ENCODE measurements around the gene TCEA2. TPM values are rescaled to one million over a fixed set of nuclear protein-coding genes. Genes with fewer than 3 reads are reported as not detected.

Gene TCEA2
- total RNA-seq, 1 experiment from 2014 or later, result 38.5 TPM

DNA sequence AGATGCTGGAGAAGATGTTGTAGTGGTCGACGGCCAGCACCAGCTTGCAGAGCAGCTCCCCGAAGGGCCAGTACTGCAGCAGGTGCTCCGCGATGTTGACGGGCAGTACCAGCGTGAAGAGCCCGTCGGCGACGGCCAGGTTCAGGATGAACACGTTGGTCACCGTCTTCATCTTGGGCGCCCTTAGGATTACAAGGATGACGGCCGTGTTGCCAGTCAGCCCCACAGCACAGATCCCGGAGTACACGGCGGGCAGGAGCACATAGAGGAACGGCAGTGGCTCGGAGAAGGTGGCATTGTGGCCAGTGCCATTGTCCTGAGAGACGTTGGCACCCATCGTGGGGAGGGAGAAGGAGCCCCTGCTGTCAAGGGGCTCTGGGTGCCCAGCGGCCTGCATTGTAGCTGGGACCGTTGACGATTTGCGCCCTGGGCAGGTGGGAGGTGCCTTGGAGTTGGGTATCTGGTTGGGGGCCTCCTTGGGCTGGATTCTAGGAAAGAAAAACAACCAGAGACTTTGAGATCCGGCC lies 43.5 kb downstream of the TCEA2 start:
- ChIA-PET POLR2A (no interaction called here), CTCF (interaction anchor here (0.6 kb wide), 1 partner anchor 22 kb away, joined by 3 read pairs; the partner anchor contains the start of gene LKAAEAR1)
- BruUV-seq (replicated peaks), result no TSS peak
- ATAC-seq (no peak), DNase-seq (ENCODE audit: low read depth, low spot score) (no peak)
- H3K27ac ChIP-seq (ENCODE audit: low read length), result no peak overlapping the region
- TF ChIP-seq, protein P1, sequence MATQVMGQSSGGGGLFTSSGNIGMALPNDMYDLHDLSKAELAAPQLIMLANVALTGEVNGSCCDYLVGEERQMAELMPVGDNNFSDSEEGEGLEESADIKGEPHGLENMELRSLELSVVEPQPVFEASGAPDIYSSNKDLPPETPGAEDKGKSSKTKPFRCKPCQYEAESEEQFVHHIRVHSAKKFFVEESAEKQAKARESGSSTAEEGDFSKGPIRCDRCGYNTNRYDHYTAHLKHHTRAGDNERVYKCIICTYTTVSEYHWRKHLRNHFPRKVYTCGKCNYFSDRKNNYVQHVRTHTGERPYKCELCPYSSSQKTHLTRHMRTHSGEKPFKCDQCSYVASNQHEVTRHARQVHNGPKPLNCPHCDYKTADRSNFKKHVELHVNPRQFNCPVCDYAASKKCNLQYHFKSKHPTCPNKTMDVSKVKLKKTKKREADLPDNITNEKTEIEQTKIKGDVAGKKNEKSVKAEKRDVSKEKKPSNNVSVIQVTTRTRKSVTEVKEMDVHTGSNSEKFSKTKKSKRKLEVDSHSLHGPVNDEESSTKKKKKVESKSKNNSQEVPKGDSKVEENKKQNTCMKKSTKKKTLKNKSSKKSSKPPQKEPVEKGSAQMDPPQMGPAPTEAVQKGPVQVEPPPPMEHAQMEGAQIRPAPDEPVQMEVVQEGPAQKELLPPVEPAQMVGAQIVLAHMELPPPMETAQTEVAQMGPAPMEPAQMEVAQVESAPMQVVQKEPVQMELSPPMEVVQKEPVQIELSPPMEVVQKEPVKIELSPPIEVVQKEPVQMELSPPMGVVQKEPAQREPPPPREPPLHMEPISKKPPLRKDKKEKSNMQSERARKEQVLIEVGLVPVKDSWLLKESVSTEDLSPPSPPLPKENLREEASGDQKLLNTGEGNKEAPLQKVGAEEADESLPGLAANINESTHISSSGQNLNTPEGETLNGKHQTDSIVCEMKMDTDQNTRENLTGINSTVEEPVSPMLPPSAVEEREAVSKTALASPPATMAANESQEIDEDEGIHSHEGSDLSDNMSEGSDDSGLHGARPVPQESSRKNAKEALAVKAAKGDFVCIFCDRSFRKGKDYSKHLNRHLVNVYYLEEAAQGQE (IDR thresholded peaks at IDR 0.05; ENCODE audit: insufficient read depth in 1 of 2, low read depth in 2 of 2, low read length in 1 of 2), result no peak
- no peak for TF ChIP-seq SIN3A (IDR thresholded peaks at IDR 0.05; ENCODE audit: borderline replicate concordance, insufficient read depth, low read depth, low read length)
- no peak for TF ChIP-seq TCF7L2 (IDR thresholded peaks at IDR 0.05; ENCODE audit: low read depth, low read length)
- TF ChIP-seq, protein P2, sequence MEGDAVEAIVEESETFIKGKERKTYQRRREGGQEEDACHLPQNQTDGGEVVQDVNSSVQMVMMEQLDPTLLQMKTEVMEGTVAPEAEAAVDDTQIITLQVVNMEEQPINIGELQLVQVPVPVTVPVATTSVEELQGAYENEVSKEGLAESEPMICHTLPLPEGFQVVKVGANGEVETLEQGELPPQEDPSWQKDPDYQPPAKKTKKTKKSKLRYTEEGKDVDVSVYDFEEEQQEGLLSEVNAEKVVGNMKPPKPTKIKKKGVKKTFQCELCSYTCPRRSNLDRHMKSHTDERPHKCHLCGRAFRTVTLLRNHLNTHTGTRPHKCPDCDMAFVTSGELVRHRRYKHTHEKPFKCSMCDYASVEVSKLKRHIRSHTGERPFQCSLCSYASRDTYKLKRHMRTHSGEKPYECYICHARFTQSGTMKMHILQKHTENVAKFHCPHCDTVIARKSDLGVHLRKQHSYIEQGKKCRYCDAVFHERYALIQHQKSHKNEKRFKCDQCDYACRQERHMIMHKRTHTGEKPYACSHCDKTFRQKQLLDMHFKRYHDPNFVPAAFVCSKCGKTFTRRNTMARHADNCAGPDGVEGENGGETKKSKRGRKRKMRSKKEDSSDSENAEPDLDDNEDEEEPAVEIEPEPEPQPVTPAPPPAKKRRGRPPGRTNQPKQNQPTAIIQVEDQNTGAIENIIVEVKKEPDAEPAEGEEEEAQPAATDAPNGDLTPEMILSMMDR (IDR thresholded peaks at IDR 0.05), result no peak
- no peak for TF ChIP-seq POLR2AphosphoS5 (IDR thresholded peaks at IDR 0.05; ENCODE audit: low read depth, low read length)
- H3K27me3 ChIP-seq (ENCODE audit: control insufficient read depth, insufficient read depth, low read length), result no peaks in the 10 kb centered on the region
- H3K4me3 ChIP-seq (ENCODE audit: low read depth in 2 of 2, low read length in 2 of 2), result no peak overlapping the region
- intact Hi-C loops (cut with micrococcal nuclease; ENCODE audit: unreplicated experiment) (no loop called here), in situ Hi-C loops (cut with HindIII; ENCODE audit: low pct_unique_long_range_greater_than_20kb, low sequenced_read_pairs) (no loop called here)
- H3K9me3 ChIP-seq (ENCODE audit: control insufficient read depth, insufficient read depth, low read depth, low read length), result no peaks in the 10 kb centered on the region
- no peaks in the 10 kb centered on the region for H3K36me3 ChIP-seq (ENCODE audit: control insufficient read depth, insufficient read depth, low read length)
- H3K4me1 ChIP-seq (ENCODE audit: control insufficient read depth, insufficient read depth, low read length), result no peaks in the 10 kb centered on the region; the same call in 1 of the 2 replicates

DNA sequence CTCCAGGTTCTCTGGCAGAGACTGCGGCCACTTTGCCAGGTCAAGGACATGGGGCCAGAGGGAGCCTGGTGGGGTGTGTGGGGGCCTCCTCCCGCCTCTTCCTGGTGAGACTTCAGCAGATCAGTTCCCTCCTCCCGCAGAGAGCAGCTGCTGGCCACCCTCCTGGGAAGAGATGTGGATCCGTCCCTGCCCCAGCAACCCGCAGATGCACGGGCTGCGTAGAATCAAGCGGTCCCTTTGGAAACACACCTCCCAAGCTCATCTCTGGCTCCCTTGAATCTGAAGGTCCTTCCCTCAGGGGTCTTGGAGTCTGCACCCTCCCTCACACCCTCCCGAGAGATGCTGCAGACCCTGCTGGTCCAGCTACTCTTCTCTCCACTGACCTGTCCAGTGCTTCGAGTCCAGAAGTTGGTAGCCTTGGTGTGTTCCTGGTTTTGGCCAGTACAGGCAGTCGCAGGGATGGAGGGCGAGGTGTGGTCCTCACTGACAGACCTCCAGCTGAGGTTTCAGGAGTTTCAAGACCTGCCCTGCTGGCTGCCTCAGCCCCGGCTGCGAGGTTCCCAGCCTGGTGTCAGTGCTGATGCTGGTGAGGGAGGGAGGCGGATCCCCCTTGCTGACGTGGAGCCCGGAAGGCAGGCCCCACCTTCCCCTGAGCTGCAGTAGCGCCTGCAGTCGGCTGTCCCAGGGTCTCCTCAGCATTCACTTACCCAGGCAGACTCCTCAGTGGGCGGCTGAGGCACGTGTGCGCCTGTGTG lies 44.2 kb downstream of the TCEA2 start, which contains the start of gene NPBWR2:
NPBWR2 (minus strand) TSS at position 585 of the 755 bp plus-strand sequence. CDS start 734 bp downstream, outside the sequence.
- H3K4me1 ChIP-seq (ENCODE audit: control insufficient read depth, insufficient read depth, low read length), result no peaks in the 10 kb centered on the region; the same call in 1 of the 2 replicates
- no peak within 1 kb of the TSS for H3K4me3 ChIP-seq (ENCODE audit: low read depth in 2 of 2, low read length in 2 of 2)
- TF ChIP-seq, protein P1 (IDR thresholded peaks at IDR 0.05; ENCODE audit: insufficient read depth in 1 of 2, low read depth in 2 of 2, low read length in 1 of 2), result no peak
- TF ChIP-seq TCF7L2 (IDR thresholded peaks at IDR 0.05; ENCODE audit: low read depth, low read length), result no peak
- TF ChIP-seq, protein P2 (IDR thresholded peaks at IDR 0.05), result no peak
- no peak for TF ChIP-seq POLR2AphosphoS5 (IDR thresholded peaks at IDR 0.05; ENCODE audit: low read depth, low read length)
- no peak for TF ChIP-seq SIN3A (IDR thresholded peaks at IDR 0.05; ENCODE audit: borderline replicate concordance, insufficient read depth, low read depth, low read length)
- BruUV-seq (replicated peaks), result no TSS peak
- H3K36me3 ChIP-seq (ENCODE audit: control insufficient read depth, insufficient read depth, low read length), result no peaks in the 10 kb centered on the region
- in situ Hi-C loops (cut with HindIII; ENCODE audit: low pct_unique_long_range_greater_than_20kb, low sequenced_read_pairs), result no loop called here
- ATAC-seq (no peak), DNase-seq (ENCODE audit: low read depth, low spot score) (no peak)
- ChIA-PET CTCF (no interaction called here), POLR2A (no interaction called here)
- no peaks in the 10 kb centered on the region for H3K9me3 ChIP-seq (ENCODE audit: control insufficient read depth, insufficient read depth, low read depth, low read length)
- no peak within 1 kb of the TSS for H3K27ac ChIP-seq (ENCODE audit: low read length)
- intact Hi-C loops (cut with micrococcal nuclease; ENCODE audit: unreplicated experiment), result no loop called here
- no peaks in the 10 kb centered on the region for H3K27me3 ChIP-seq (ENCODE audit: control insufficient read depth, insufficient read depth, low read length)

Data from Panc1 (cell line).